Fibroblast of lung (primary cell): ENCODE measurements around the gene MIEF2.

ENCODE experiments used
- EZH2 ChIP-seq: IDR thresholded peaks from 2 replicates; pipeline ENCODE4 v1.5.1; 2012; ENCODE audit warnings: low read length, control low read depth, mild to moderate bottlenecking; ENCODE audit errors: missing control alignments
- TF ChIP-seq, protein P1 (sequence below), 2 donors: IDR thresholded peaks in 1 of 2; conservative IDR thresholded peaks in 1 of 2; 1 replicate in 1 of 2; 2 replicates in 1 of 2; pipeline ENCODE4 v1.5.1; 2011 to 2012; ENCODE audit warnings: low read length in 2 of 2, control low read depth in 1 of 2, inconsistent platforms in 1 of 2, low read depth in 1 of 2, mild to moderate bottlenecking in 1 of 2

DNA sequence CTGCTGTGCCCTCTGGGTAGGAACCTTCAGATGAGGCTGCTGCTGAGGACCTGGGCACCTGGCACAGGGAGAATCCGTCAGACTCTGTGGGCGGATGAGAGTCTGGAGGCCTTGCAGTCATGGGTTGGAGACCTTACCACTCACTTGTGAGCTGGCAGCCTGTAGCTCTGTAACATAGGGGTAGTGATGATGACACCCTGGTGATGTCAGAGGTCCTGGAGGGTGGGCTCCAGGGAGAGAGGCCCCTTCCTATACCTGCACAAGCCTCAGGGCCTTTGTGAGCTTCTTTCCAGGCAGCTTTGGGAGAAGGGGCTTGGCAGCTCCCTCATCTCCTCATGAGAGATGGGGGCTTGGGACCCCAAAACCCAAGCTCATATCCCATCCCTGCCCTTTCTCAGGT, 1.6 kb downstream of the MIEF2 start:
- TF ChIP-seq, protein P1, sequence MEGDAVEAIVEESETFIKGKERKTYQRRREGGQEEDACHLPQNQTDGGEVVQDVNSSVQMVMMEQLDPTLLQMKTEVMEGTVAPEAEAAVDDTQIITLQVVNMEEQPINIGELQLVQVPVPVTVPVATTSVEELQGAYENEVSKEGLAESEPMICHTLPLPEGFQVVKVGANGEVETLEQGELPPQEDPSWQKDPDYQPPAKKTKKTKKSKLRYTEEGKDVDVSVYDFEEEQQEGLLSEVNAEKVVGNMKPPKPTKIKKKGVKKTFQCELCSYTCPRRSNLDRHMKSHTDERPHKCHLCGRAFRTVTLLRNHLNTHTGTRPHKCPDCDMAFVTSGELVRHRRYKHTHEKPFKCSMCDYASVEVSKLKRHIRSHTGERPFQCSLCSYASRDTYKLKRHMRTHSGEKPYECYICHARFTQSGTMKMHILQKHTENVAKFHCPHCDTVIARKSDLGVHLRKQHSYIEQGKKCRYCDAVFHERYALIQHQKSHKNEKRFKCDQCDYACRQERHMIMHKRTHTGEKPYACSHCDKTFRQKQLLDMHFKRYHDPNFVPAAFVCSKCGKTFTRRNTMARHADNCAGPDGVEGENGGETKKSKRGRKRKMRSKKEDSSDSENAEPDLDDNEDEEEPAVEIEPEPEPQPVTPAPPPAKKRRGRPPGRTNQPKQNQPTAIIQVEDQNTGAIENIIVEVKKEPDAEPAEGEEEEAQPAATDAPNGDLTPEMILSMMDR (conservative IDR thresholded peaks at IDR 0.05 in 1 of 2, IDR thresholded peaks at IDR 0.05 in 1 of 2; ENCODE audit: low read depth in 1 of 2, low read length in 2 of 2), result no peak
- TF ChIP-seq EZH2, result no peak
